ENCODE data around the gene SNX11. TPM values are rescaled to one million over a fixed set of nuclear protein-coding genes. Genes with fewer than 3 reads are reported as not detected.

Gene SNX11
- total RNA-seq, 2 donors from 2014 or later: 12.8 to 13.2 TPM

- H3K4me1 Mint-ChIP-seq: peaks cover 23% of the 10 kb centered on the region
- no peak for ATAC-seq
- no peak overlapping the region for H3K27ac Mint-ChIP-seq
- H3K9me3 ChIP-seq (ENCODE audit: control insufficient read depth, low read length, poor library complexity, severe bottlenecking): no peaks in the 10 kb centered on the region
- no peak overlapping the region for H3K4me3 Mint-ChIP-seq
- H3K36me3 Mint-ChIP-seq (ENCODE audit: low read depth): peaks cover 4% of the 10 kb centered on the region
- no peaks in the 10 kb centered on the region for H3K27me3 Mint-ChIP-seq
- no peak for DNase-seq
Measured at GRCh38 chr17:48169926-48170325, 62.4 kb downstream of the SNX11 start.

Other genes starting within 250 kb of the SNX11 start
- 10 to 100 TPM; 28.2 to 33.2 TPM for gene SP2, start 211.5 kb upstream of the SNX11 start, total RNA-seq
- gene PNPO, start 166.2 kb upstream of the SNX11 start, total RNA-seq: 10 to 100 TPM in 1 of 2 donors, 1 to 10 TPM in 1; 7.1 to 10.5 TPM
- not detected for gene PRR15L, start 149.9 kb upstream of the SNX11 start, total RNA-seq
- gene CDK5RAP3, start 136.7 kb upstream of the SNX11 start, total RNA-seq: 100 to 1,000 TPM; 228 to 231 TPM
- gene COPZ2, start 70.0 kb upstream of the SNX11 start, total RNA-seq: 1 to 10 TPM in 1 of 2 donors, not detected in 1; 1.0 TPM
- gene NFE2L1, start 59.4 kb upstream of the SNX11 start, total RNA-seq: 10 to 100 TPM; 41.2 to 42.2 TPM
- gene CBX1, start 6.3 kb upstream of the SNX11 start, total RNA-seq: 10 to 100 TPM; 12.7 to 16.9 TPM